Glutamatergic neuron (in vitro differentiated cells): ENCODE measurements around the gene LRP4. TPM values are rescaled to one million over a fixed set of nuclear protein-coding genes. Genes with fewer than 3 reads are reported as not detected.
A peak's percentile ranks its signal among the peaks of the same experiment; 100 is the strongest.

ENCODE experiments used
- DNase-seq: peaks from one replicate; pipeline ENCODE4 v3.0.0; 2022
- H3K27ac Mint-ChIP-seq: one replicate; pipeline ENCODE4 v1.8.0; 2020; ENCODE audit warnings: mild to moderate bottlenecking, mixed read lengths, inconsistent platforms; ENCODE audit not compliant: unreplicated experiment
- H3K27me3 Mint-ChIP-seq: one replicate; pipeline ENCODE4 v1.8.0; 2020; ENCODE audit warnings: mild to moderate bottlenecking, moderate library complexity, mixed read lengths, inconsistent platforms; ENCODE audit not compliant: unreplicated experiment
- H3K36me3 Mint-ChIP-seq: one replicate; pipeline ENCODE4 v1.8.0; 2020; ENCODE audit warnings: mild to moderate bottlenecking, mixed read lengths, inconsistent platforms; ENCODE audit not compliant: unreplicated experiment
- H3K4me1 Mint-ChIP-seq: one replicate; pipeline ENCODE4 v1.8.0; 2020; ENCODE audit warnings: mild to moderate bottlenecking, low read depth, mixed read lengths, inconsistent platforms; ENCODE audit not compliant: unreplicated experiment
- H3K4me3 Mint-ChIP-seq: one replicate; pipeline ENCODE4 v1.8.0; 2020; ENCODE audit warnings: mild to moderate bottlenecking, mixed read lengths, inconsistent platforms; ENCODE audit not compliant: unreplicated experiment
- H3K9me3 Mint-ChIP-seq: one replicate; pipeline ENCODE4 v1.8.0; 2020; ENCODE audit warnings: mild to moderate bottlenecking, moderate library complexity, mixed read lengths, inconsistent platforms; ENCODE audit not compliant: unreplicated experiment
- total RNA-seq: library from RNA; stranded (reverse); fragmentation: NEBNext Ultra II Directional; extraction: Animal tissue kit (Norgen Biotek cat#: 25700); gene quantifications from one replicate; pipeline ENCODE4 v1.2.1, GENCODE V29; 2021; ENCODE audit not compliant: unreplicated experiment
- TF ChIP-seq, protein P1 (sequence below): fragments of 200-600 bp; sonication (generic); IDR thresholded peaks from one replicate; pipeline ENCODE4 v1.5.0; 2021; ENCODE audit not compliant: partially characterized antibody, unreplicated experiment

Gene LRP4
- total RNA-seq, 1 donor from 2014 or later: 25.0 TPM

DNA sequence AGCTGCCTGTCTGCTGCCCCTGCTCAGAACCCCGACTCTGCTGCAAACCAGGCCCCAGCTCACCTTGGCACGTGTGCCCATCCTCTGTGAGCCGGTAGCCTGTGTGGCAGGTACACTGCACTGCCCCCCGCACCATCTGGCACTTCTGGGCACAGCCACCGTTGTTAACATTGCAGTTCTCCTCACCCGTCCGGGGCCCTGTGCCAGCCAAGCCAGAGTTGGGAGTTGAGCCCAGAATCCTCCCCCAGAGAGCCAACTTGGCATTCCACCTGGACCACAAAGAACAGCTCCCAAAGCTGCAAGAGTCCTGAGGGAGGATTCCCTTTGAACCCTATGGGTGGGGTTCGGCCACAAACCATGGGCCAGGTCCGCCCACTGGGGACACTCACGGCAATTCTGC lies 22.5 kb downstream of the LRP4 start:
- H3K36me3 Mint-ChIP-seq: no peaks in the 10 kb centered on the region
- no peak overlapping the region for H3K4me3 Mint-ChIP-seq
- no peak for DNase-seq
- H3K9me3 Mint-ChIP-seq: peaks cover 2% of the 10 kb centered on the region
- H3K27ac Mint-ChIP-seq: peak overlapping the region; percentile 91
- H3K4me1 Mint-ChIP-seq: peaks cover 8% of the 10 kb centered on the region
- TF ChIP-seq, protein P1, sequence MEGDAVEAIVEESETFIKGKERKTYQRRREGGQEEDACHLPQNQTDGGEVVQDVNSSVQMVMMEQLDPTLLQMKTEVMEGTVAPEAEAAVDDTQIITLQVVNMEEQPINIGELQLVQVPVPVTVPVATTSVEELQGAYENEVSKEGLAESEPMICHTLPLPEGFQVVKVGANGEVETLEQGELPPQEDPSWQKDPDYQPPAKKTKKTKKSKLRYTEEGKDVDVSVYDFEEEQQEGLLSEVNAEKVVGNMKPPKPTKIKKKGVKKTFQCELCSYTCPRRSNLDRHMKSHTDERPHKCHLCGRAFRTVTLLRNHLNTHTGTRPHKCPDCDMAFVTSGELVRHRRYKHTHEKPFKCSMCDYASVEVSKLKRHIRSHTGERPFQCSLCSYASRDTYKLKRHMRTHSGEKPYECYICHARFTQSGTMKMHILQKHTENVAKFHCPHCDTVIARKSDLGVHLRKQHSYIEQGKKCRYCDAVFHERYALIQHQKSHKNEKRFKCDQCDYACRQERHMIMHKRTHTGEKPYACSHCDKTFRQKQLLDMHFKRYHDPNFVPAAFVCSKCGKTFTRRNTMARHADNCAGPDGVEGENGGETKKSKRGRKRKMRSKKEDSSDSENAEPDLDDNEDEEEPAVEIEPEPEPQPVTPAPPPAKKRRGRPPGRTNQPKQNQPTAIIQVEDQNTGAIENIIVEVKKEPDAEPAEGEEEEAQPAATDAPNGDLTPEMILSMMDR: no peak
- peaks cover 3% of the 10 kb centered on the region for H3K27me3 Mint-ChIP-seq

DNA sequence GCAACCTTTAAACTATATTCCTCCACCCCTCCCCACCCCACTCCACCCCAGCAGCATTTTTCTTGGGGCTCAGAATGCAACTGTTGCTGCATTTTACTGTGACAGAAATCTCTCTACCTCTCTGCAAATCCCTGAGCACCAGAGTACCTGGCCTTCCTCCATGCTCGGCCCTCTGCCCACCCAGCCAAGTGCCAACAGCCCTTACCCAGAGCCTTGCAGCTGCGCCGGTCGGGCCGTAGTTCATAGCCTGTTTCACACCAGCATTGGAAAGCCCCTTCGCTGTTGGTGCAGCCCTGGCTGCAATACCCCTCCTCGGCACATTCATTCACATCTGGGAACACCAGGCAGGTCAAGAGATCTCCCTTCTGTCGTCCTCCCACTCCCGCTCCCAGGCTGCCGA lies 23.4 kb downstream of the LRP4 start:
- Mint-ChIP-seq H3K9me3 (peaks cover 2% of the 10 kb centered on the region), H3K4me3 (no peak overlapping the region), H3K27me3 (peaks cover 3% of the 10 kb centered on the region), H3K4me1 (peaks cover 9% of the 10 kb centered on the region), H3K36me3 (no peaks in the 10 kb centered on the region), H3K27ac (no peak overlapping the region)
- TF ChIP-seq, protein P1: no peak
- DNase-seq: no peak

DNA sequence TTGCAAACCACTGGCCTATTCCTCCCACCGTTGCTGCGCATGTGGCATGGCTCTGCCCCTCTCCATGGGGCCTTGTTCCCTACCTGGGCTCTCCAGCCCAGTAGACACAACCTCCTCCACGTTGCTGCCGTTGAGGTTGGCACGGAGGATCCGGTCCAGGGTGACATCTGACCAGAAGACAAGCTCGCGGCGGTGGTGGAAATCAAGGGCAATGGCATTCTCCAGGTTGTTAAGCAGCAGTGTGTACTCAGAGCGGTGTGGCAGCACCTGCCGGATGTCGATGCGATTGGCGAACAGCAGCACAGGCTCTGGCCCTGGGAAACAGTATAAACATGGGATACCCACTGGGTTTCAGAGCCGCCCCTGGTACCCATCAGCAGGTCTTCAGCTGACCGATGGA lies 23.8 kb downstream of the LRP4 start:
- Mint-ChIP-seq H3K36me3 (no peaks in the 10 kb centered on the region), H3K27ac (no peak overlapping the region), H3K4me3 (no peak overlapping the region), H3K27me3 (peaks cover 3% of the 10 kb centered on the region), H3K4me1 (peaks cover 13% of the 10 kb centered on the region), H3K9me3 (peaks cover 5% of the 10 kb centered on the region)
- DNase-seq: no peak
- TF ChIP-seq, protein P1: no peak

DNA sequence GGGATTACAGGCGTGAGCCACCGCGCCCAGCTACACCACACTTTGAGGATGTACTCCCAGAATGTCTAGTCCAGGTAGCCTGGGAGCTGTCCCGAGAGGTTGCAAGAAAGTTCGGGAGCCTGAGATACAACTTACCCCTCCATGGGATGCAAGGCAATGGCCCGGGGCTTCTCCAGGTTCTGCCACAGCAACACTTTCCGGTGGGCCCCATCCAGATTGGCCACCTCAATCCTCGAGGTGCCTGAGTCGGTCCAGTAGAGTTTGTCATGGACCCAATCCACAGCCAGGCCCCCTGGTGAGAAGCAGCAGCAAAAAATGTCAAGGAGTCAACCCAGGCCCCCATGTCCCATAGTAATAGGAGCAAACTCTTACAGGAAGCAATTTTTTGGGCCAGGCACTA lies 25.5 kb downstream of the LRP4 start:
- H3K36me3 Mint-ChIP-seq: no peaks in the 10 kb centered on the region
- H3K4me3 Mint-ChIP-seq: no peak overlapping the region
- DNase-seq: no peak
- H3K9me3 Mint-ChIP-seq: peaks cover 3% of the 10 kb centered on the region
- no peak overlapping the region for H3K27ac Mint-ChIP-seq
- TF ChIP-seq, protein P1: no peak
- peaks cover 21% of the 10 kb centered on the region for H3K4me1 Mint-ChIP-seq
- H3K27me3 Mint-ChIP-seq: peaks cover 3% of the 10 kb centered on the region

DNA sequence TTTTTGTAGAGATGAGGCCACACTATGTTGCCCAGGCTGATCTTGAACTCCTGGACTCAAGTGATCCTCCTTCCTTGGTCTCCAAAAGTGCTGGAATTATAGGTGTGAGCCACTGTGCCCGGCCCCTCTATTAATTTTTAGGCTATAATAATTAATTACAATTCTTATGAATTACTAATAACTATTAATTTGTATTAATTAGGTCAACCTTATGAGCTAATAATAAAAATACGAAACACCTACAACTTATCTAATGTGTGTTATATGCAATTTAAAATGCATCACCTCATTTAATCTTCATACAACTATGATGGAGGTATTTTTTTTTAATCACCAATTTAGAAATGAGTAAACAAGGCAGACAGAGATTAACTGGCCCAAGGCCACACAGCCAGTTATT lies 26.2 kb downstream of the LRP4 start:
- H3K27ac Mint-ChIP-seq: no peak overlapping the region
- no peak for DNase-seq
- peaks cover 3% of the 10 kb centered on the region for H3K9me3 Mint-ChIP-seq
- peaks cover 21% of the 10 kb centered on the region for H3K4me1 Mint-ChIP-seq
- TF ChIP-seq, protein P1: no peak
- H3K27me3 Mint-ChIP-seq: peaks cover 3% of the 10 kb centered on the region
- H3K4me3 Mint-ChIP-seq: no peak overlapping the region
- H3K36me3 Mint-ChIP-seq: peaks cover under 1% of the 10 kb centered on the region
